H1 (cell line): Measurements from ENCODE around the gene CKS1B.

Experiments used
- CBX8 ChIP-seq: fragments of 300-800, 300-1000 bp; sonication (generic); IDR thresholded peaks from 2 replicates; pipeline ENCODE4 v1.7.1; 2016; ENCODE audit warnings: low read depth, low read length, borderline replicate concordance
- CTCF ChIP-seq, 3 experiments: IDR thresholded peaks; 1 replicate in 2 of 3; 2 replicates in 1 of 3; pipeline versions ENCODE4 v1.5.1 to v1.6.1; 2011; ENCODE audit warnings: low read length in 3 of 3, mild to moderate bottlenecking in 3 of 3, inconsistent platforms in 2 of 3, low read depth in 1 of 3, moderate library complexity in 1 of 3; ENCODE audit not compliant: insufficient read depth in 1 of 3; ENCODE audit errors: control extremely low read depth in 1 of 3
- JUND ChIP-seq: IDR thresholded peaks from 2 replicates; pipeline ENCODE4 v1.6.1; 2011; ENCODE audit warnings: mild to moderate bottlenecking, improper control_type of control experiment, low read length
- SAP30 ChIP-seq: fragments of 300-600 bp; sonication (generic); IDR thresholded peaks from 2 replicates; pipeline ENCODE4 v1.7.1; 2012; ENCODE audit warnings: low read length, moderate library complexity, mild to moderate bottlenecking, inconsistent platforms; ENCODE audit not compliant: insufficient read depth, insufficient replicate concordance
- TEAD4 ChIP-seq: IDR thresholded peaks from 2 replicates; pipeline ENCODE4 v1.6.1; 2012; ENCODE audit warnings: low read depth, low read length, inconsistent platforms, mixed read lengths

GRCh38 chr1:155001675-155002463 is 27.4 kb downstream of the CKS1B start:
- TF ChIP-seq SAP30: no peak
- peak in 2 of 3 experiments; percentile 20 to 29; a peak in 2 of 4 replicates for TF ChIP-seq CTCF (IDR thresholded peaks at IDR 0.05; ENCODE audit: control extremely low read depth in 1 of 3, insufficient read depth in 1 of 3, low read depth in 1 of 3, low read length in 3 of 3)
- TF ChIP-seq CBX8: no peak
- no peak for TF ChIP-seq JUND
- no peak for TF ChIP-seq TEAD4
